ENCODE measurements around the gene GANAB.

Gene GANAB

DNA sequence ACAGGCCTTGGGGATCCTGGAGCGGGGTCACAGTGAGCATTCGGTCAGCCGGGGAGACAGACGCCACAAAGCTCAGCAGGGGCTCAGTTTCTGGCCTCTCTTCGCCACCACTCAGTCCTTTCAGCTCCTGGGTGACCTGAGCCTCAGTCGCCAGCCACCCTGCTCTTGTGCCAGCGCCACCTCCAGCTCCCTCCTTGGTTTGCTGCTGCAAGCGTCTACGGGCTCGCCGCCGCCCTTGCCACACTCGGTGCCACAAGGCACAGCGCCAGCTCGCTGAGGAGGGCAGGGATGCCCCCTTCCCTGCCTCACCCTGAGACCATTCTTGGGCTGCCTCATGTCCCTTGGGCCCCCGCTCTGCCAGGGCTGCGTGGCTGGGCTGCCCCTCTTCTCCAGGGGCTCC, 71.3 kb downstream of the GANAB start:
- ATAC-seq: no peak
- no peak for TF ChIP-seq TOX (CRISPR knock-in tag; IDR thresholded peaks at IDR 0.05; ENCODE audit: borderline replicate concordance)
- TF ChIP-seq, protein P1, sequence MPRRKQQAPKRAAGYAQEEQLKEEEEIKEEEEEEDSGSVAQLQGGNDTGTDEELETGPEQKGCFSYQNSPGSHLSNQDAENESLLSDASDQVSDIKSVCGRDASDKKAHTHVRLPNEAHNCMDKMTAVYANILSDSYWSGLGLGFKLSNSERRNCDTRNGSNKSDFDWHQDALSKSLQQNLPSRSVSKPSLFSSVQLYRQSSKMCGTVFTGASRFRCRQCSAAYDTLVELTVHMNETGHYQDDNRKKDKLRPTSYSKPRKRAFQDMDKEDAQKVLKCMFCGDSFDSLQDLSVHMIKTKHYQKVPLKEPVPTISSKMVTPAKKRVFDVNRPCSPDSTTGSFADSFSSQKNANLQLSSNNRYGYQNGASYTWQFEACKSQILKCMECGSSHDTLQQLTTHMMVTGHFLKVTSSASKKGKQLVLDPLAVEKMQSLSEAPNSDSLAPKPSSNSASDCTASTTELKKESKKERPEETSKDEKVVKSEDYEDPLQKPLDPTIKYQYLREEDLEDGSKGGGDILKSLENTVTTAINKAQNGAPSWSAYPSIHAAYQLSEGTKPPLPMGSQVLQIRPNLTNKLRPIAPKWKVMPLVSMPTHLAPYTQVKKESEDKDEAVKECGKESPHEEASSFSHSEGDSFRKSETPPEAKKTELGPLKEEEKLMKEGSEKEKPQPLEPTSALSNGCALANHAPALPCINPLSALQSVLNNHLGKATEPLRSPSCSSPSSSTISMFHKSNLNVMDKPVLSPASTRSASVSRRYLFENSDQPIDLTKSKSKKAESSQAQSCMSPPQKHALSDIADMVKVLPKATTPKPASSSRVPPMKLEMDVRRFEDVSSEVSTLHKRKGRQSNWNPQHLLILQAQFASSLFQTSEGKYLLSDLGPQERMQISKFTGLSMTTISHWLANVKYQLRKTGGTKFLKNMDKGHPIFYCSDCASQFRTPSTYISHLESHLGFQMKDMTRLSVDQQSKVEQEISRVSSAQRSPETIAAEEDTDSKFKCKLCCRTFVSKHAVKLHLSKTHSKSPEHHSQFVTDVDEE (CRISPR knock-in tag; IDR thresholded peaks at IDR 0.05): no peak
- no peak for TF ChIP-seq CREB5 (CRISPR knock-in tag; IDR thresholded peaks at IDR 0.05; ENCODE audit: low read depth)
- TF ChIP-seq PATZ1 (CRISPR knock-in tag; IDR thresholded peaks at IDR 0.05; ENCODE audit: borderline replicate concordance): no peak
- no peak for TF ChIP-seq ZNF8 (CRISPR knock-in tag; IDR thresholded peaks at IDR 0.05)
- TF ChIP-seq ISL1 (CRISPR knock-in tag; IDR thresholded peaks at IDR 0.05): no peak
- TF ChIP-seq OSR1 (CRISPR knock-in tag; IDR thresholded peaks at IDR 0.05): no peak
- no peak for TF ChIP-seq ARNTL (CRISPR knock-in tag; IDR thresholded peaks at IDR 0.05; ENCODE audit: borderline replicate concordance, low read depth)
